ENCODE data around the gene GARNL3. TPM values are rescaled to one million over a fixed set of nuclear protein-coding genes. Genes with fewer than 3 reads are reported as not detected.
A peak's percentile ranks its signal among the peaks of the same experiment; 100 is the strongest.

The GARNL3 gene
- total RNA-seq, 1 experiment from 2014 or later: 6.1 TPM

GRCh38 chr9:127422133-127422782, 157.7 kb downstream of the GARNL3 start:
- intact Hi-C loops (cut with micrococcal nuclease): loop anchor here (10.0 kb wide), 1 partner anchor 163 kb away; no protein-coding TSS in a partner anchor
- H3K27ac Mint-ChIP-seq (ENCODE audit: low read depth, unreplicated experiment): no peak overlapping the region
- ChIA-PET POLR2A (interaction anchor here (2.0 to 4.1 kb wide), 5 partner anchors 19 to 29 kb away, joined by 7 to 91 read pairs (median 17); partner anchors contain the start of genes LRSAM1, RPL12 and SLC2A8), CTCF (interaction anchor here (1.2 kb wide), 1 partner anchor 138 kb away, joined by 3 read pairs; no protein-coding TSS in a partner anchor)
- peak overlapping the region; percentile 99 for H3K4me3 Mint-ChIP-seq (ENCODE audit: unreplicated experiment)
- H3K27me3 Mint-ChIP-seq (ENCODE audit: insufficient read depth, unreplicated experiment): no peaks in the 10 kb centered on the region
- DNase-seq (ENCODE audit: unreplicated experiment): no peak
- BruUV-seq (replicated peaks): no TSS peak
- peaks cover 31% of the 10 kb centered on the region for H3K4me1 Mint-ChIP-seq (ENCODE audit: insufficient read depth, unreplicated experiment)
- H3K36me3 Mint-ChIP-seq (ENCODE audit: insufficient read depth, unreplicated experiment): peaks cover 4% of the 10 kb centered on the region
- TF ChIP-seq, protein P1, sequence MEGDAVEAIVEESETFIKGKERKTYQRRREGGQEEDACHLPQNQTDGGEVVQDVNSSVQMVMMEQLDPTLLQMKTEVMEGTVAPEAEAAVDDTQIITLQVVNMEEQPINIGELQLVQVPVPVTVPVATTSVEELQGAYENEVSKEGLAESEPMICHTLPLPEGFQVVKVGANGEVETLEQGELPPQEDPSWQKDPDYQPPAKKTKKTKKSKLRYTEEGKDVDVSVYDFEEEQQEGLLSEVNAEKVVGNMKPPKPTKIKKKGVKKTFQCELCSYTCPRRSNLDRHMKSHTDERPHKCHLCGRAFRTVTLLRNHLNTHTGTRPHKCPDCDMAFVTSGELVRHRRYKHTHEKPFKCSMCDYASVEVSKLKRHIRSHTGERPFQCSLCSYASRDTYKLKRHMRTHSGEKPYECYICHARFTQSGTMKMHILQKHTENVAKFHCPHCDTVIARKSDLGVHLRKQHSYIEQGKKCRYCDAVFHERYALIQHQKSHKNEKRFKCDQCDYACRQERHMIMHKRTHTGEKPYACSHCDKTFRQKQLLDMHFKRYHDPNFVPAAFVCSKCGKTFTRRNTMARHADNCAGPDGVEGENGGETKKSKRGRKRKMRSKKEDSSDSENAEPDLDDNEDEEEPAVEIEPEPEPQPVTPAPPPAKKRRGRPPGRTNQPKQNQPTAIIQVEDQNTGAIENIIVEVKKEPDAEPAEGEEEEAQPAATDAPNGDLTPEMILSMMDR (IDR thresholded peaks at IDR 0.05; ENCODE audit: unreplicated experiment): no peak
- no peaks in the 10 kb centered on the region for H3K9me3 Mint-ChIP-seq (ENCODE audit: unreplicated experiment)

GRCh38 chr9:127422787-127423186, 158.2 kb downstream of the GARNL3 start:
- ChIA-PET CTCF (interaction anchor here (0.6 to 1.2 kb wide), 3 partner anchors 28 to 326 kb away, joined by 3 read pairs; no protein-coding TSS in a partner anchor), POLR2A (interaction anchor here (0.6 to 4.1 kb wide), 11 partner anchors 18 to 217 kb away, joined by 3 to 91 read pairs (median 7); partner anchors contain the start of genes LRSAM1, RPL12 and SLC2A8)
- H3K36me3 Mint-ChIP-seq (ENCODE audit: insufficient read depth, unreplicated experiment): peaks cover 5% of the 10 kb centered on the region
- H3K27me3 Mint-ChIP-seq (ENCODE audit: insufficient read depth, unreplicated experiment): no peaks in the 10 kb centered on the region
- peak overlapping the region; percentile 98 for H3K27ac Mint-ChIP-seq (ENCODE audit: low read depth, unreplicated experiment)
- H3K4me1 Mint-ChIP-seq (ENCODE audit: insufficient read depth, unreplicated experiment): peaks cover 26% of the 10 kb centered on the region
- BruUV-seq (replicated peaks): no TSS peak
- H3K9me3 Mint-ChIP-seq (ENCODE audit: unreplicated experiment): no peaks in the 10 kb centered on the region
- intact Hi-C loops (cut with micrococcal nuclease): loop anchor here (10.0 kb wide), 1 partner anchor 162 kb away; no protein-coding TSS in a partner anchor
- TF ChIP-seq, protein P1 (IDR thresholded peaks at IDR 0.05; ENCODE audit: unreplicated experiment): no peak
- no peak for DNase-seq (ENCODE audit: unreplicated experiment)
- H3K4me3 Mint-ChIP-seq (ENCODE audit: unreplicated experiment): peak overlapping the region; percentile 99

DNA sequence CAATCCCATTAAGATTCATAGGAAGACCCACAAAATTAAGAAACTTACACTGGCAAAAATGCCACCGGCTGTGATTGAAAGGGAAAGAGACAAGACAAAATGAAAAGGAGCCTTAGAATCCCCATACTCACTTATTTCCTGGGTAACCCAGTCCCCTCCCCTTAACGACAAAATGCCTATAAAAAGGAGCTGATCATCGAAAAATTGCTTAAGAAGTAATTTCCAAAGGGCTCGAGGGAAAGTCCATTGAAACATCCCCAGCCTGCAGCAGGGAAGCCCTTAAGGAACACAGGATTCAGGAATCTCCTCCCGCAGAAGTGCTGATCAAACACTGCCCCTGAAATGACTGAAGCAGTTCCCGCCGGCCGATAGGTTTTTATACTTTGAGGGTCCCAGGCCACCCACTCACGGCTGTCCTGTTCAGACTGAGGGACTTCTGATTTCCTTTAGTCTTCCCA, 158.9 kb downstream of the GARNL3 start:
- Mint-ChIP-seq H3K27me3 (ENCODE audit: insufficient read depth, unreplicated experiment) (no peaks in the 10 kb centered on the region), H3K36me3 (ENCODE audit: insufficient read depth, unreplicated experiment) (peaks cover 13% of the 10 kb centered on the region), H3K9me3 (ENCODE audit: unreplicated experiment) (no peaks in the 10 kb centered on the region), H3K27ac (ENCODE audit: low read depth, unreplicated experiment) (peak overlapping the region; percentile 98), H3K4me3 (ENCODE audit: unreplicated experiment) (peak overlapping the region; percentile 99), H3K4me1 (ENCODE audit: insufficient read depth, unreplicated experiment) (peaks cover 21% of the 10 kb centered on the region)
- ChIA-PET CTCF (interaction anchor here (0.7 to 1.2 kb wide), 3 partner anchors 27 to 222 kb away, joined by 3 read pairs; no protein-coding TSS in a partner anchor), POLR2A (interaction anchor here (0.6 to 4.1 kb wide), 23 partner anchors 8 to 348 kb away, joined by 3 to 91 read pairs (median 4); partner anchors contain the start of genes LRSAM1, PTRH1, RPL12 and SLC2A8)
- intact Hi-C loops (cut with micrococcal nuclease): loop anchor here (10.0 kb wide), 1 partner anchor 161 kb away; no protein-coding TSS in a partner anchor
- BruUV-seq (replicated peaks): TSS peak; percentile 78
- no peak for DNase-seq (ENCODE audit: unreplicated experiment)
- TF ChIP-seq, protein P1 (IDR thresholded peaks at IDR 0.05; ENCODE audit: unreplicated experiment): no peak

Data from MCF 10A (cell line).